Activated CD4-positive, alpha-beta T cell treated with anti-CD3 and anti-CD28 coated beads, Interleukin-2, amount 50 U/mL, for 24 hours (primary cell): ENCODE measurements around the gene CASP5.
"Not testable (repeated sequence)": the region's sequence is repeated elsewhere in the genome, so short reads cannot be mapped to it uniquely, and the experiment has no call there.

Experiments
- DNase-seq, 2 donors: peaks; one replicate each; pipeline ENCODE4 v3.0.0-alpha.2; 2020; ENCODE audit warnings: low read depth in 1 of 2, low spot score in 1 of 2

CASP5 gene

DNA sequence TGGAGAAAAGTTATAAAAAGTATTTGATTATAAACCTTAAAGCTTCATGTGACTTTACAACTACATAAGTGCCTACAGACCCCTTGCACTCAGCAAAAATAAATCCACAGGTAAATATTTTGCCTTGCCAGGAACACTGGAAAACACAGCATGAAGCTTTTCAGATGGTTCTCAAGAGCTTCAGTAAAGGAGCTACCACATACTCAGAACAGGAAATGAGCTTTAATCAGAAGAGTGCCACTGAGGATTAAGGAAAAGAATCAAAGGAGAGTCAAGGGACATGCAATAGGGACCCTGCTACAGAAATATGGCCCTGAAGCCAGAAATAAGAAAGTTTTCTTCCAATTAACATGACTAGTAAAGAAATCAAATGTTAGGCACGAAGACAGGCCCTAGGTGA lies 10.8 kb upstream of the CASP5 start:
- DNase-seq = no peak

DNA sequence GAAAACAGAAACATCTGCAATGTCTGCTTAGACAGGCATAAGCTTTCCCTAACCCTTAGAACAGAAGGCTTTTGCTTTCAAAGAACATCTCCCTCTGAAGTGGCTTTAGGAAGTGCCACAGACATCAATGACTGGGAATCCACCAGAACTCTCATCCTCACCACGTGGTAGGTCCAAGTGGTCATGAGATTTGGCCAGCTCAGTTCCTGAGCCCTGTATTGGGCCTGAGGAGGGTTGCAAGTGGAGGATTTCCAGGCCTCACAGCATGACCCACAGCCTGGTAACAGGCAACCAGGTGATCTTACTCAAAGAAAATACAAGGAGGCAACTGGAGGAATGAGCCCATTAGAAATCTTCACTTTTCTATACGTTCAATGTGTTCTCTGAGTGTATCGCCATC lies 10.4 kb upstream of the CASP5 start:
- no peak for DNase-seq

DNA sequence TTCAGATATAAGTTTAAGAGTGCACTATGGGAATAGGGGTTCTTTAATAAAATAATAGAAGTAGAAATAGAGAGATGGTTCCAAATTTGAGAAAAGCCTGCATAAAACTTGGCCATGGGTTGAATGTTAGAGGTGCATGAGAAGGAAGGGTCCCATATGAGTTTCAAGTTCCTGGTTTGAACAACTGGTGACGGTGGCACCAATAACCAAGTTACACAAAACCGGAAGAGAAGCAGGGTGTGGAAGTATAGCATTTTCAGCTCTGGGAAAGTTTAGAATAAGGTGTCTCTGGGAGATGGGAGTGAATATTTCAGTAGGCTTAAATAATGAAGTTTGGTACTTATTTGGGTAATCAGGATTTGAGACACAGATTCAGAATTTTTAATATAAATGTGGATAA lies 9.5 kb upstream of the CASP5 start:
- DNase-seq = no peak

GRCh38 chr11:105027678-105028077 lies 4.7 kb upstream of the CASP5 start:
- DNase-seq = no peak

GRCh38 chr11:105024394-105024793 lies 1.4 kb upstream of the CASP5 start:
- no peak for DNase-seq

GRCh38 chr11:105022527-105022926 lies 441 bp downstream of the CASP5 start:
- no peak for DNase-seq

- no peak for DNase-seq
Observed at GRCh38 chr11:105007463-105007862, 15.5 kb downstream of the CASP5 start.

GRCh38 chr11:105005451-105005845 lies 17.5 kb downstream of the CASP5 start:
- DNase-seq = no peak

- DNase-seq = no peak
Observed at GRCh38 chr11:105004021-105004420, 18.9 kb downstream of the CASP5 start.

GRCh38 chr11:105003151-105003550 lies 19.8 kb downstream of the CASP5 start:
- no peak for DNase-seq

DNA sequence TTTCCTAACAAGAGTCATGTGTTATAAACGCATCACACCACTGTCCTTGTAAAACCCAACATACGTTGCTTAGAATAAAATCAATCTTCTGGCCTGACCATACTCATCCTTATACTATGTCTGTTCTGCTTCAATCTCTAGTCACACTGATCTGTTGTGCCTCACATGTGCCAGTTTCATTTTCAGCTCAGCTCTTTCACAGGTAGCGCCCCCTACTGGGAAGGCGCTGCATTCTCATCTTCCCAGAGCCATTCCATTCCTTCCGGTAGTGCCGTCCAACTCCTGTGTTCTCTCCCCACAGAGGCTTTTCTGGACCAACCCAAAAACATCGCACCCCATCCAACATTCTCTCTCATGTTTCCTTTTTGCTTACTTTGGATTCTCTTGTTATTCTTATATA lies 22.2 kb downstream of the CASP5 start:
- DNase-seq = peak; percentile 14 to 22

GRCh38 chr11:105000167-105000566 lies 22.8 kb downstream of the CASP5 start:
- DNase-seq = no peak

GRCh38 chr11:104999721-105000120 lies 23.2 kb downstream of the CASP5 start:
- DNase-seq = no peak

- no peak for DNase-seq
Observed at GRCh38 chr11:104997288-104997687, 25.7 kb downstream of the CASP5 start.

GRCh38 chr11:104995001-104995408 lies 28.0 kb downstream of the CASP5 start:
- DNase-seq = no peak

DNA sequence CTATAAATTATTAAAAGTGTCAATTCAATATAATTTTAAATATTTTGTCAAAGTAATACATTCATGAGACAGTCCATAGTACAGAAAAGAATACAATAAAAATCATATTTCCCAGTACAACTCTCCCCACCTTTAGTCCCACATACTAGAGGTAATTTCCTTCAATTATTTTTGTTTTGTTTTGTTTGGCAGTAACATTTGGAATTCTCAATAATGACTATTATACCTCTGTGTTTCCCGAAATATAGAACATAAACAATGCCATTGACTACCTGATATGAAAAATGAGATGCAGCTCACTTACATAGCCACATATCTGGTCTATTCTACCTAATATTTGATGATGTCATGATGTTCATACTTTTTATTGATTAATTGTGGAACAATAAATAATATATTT lies 30.2 kb downstream of the CASP5 start:
- DNase-seq = no peak

DNA sequence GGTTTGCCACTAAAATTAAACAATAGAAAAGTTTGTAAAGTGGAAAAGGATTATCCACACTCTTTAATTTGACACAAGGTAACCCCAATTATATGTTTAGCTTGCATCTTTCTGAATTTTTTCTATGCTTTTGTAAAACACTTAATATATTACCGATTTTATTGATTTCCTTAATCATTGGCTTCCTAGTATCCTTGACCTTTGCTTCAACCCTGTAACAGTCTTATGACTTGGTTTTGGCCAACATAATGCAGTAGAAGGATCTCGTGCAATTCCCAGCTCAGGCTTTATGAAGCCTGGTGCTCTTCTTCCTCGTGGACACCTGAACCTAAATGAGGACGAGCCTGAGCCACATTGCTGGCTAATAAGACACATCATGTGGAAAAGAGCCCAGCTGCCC lies 31.0 kb downstream of the CASP5 start:
- DNase-seq = no peak

DNA sequence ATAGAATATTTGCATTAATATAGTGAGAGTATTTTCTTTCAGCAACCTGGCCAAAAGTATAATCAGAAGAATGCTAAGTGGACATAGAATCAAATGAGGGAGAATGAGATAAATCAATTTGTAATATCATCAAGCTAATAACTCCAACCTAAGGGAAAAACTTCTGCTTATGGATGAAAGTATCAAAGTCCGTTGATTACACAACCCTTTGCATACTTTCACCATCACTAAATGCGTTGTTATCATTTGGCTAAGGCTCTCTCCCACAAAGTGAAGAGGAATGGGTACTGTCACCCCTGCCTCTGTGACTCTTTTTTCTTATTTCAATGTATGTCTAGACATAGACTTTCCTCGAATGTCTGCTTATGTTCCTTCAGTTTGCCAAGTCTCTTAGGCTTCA lies 38.2 kb downstream of the CASP5 start:
- DNase-seq = no peak

- no peak for DNase-seq
Observed at GRCh38 chr11:104979839-104980238, 43.1 kb downstream of the CASP5 start.

DNA sequence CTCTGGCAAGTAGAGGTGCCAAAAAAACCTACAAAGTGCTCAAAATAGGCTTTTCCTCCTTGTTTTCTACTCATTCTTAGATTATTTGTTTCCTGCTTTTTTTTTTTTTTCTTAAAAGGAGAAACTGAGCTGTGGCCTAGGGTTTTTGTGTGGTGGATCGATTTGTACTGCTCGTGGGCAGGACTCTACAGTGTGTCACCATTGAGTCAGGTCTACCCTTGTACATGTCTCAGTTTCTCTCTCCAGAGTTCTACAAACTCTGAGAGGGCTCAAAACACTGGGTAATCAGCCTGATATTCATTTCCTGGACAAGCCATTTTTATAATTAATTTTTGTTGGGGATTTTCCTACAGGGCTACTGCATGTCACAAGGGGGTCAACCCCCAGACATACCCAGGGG lies 49.4 kb downstream of the CASP5 start:
- no peak for DNase-seq

GRCh38 chr11:104972924-104973323 lies 50.0 kb downstream of the CASP5 start:
- not testable (repeated sequence) for DNase-seq

DNA sequence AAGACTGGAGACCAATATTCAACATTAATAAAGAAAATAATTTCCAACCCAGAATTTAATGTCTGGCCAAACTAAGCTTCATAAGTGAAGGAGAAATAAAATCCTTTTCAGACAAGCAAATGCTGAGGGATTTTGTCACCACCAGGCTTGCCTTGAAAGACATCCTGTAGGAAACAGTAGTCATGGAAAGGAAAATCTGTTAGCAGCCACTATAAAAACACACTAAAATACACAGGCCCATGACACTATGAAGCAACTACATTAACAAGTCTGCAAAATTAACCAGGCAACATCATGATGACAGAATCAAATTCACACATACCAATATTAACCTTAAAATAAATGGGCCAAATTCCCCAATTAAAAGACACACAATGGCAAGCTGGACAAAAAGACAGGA lies 52.2 kb downstream of the CASP5 start:
- no peak for DNase-seq

DNA sequence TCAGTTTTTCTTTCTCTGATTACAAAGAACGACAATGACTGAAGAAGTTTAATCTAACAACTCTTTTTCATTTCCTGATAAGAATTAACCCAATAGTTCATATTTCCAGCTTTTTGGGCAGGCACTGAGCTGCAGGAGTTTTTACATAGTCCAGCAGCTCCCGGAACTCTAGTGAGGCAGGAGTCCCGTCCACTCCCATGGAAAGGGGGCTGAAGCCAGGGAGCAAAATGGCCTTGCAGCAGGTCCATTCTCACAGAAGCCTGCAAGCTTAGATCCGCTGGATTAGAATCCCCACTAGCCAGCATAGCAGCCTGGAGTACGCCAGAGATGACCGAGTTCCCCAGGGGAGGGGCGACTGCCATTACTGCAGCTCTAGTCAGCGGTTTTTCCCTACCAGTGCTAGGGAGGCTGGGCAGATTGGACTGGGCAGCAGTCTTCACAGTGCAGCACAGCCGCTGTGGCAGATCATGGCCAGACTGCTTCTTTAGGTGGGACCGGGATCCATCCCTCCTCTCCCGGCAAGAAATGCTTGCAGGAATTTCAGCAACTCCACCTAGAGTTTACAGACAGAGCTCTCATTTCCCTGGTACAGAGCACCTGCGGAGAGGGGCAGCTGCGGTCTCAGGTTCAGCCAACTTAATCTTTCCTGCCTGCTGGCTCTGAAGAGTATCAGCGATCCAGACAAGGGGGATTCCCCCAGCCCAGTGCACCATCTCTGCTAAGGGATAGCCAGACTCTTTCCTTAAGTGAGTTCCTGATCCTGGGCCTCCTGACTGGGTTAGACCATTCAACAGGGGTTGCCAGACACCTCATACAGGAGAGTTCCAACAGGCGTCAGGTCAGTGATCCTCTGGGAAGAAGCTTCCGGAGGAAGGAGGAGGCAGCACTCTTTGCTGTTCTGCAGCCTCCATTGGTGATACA lies 53.9 kb downstream of the CASP5 start:
- DNase-seq = no peak
